GM13976 (cell line): ENCODE data around the gene FBXO21.
"Not testable (repeated sequence)": the region's sequence is repeated elsewhere in the genome, so short reads cannot be mapped to it uniquely, and the experiment has no call there.

ENCODE experiments used
- DNase-seq: peaks from one replicate; pipeline ENCODE4 v3.0.0; 2012; ENCODE audit warnings: low spot score
- in situ Hi-C: fragments of 300-500 bp; cut with MboI; formaldehyde crosslinking; loops from one replicate; pipeline ENCODE4 v1.12.0; 2022; ENCODE audit warnings: low sequenced_read_pairs, mixed read lengths, inconsistent platforms; ENCODE audit not compliant: unreplicated experiment
- TF ChIP-seq, protein P1 (sequence below): IDR thresholded peaks from 2 replicates; pipeline ENCODE4 v1.5.1; 2012; ENCODE audit warnings: borderline replicate concordance, mild to moderate bottlenecking; ENCODE audit not compliant: insufficient read depth; ENCODE audit errors: extremely low read depth, missing control alignments, control extremely low read depth

The FBXO21 gene

DNA sequence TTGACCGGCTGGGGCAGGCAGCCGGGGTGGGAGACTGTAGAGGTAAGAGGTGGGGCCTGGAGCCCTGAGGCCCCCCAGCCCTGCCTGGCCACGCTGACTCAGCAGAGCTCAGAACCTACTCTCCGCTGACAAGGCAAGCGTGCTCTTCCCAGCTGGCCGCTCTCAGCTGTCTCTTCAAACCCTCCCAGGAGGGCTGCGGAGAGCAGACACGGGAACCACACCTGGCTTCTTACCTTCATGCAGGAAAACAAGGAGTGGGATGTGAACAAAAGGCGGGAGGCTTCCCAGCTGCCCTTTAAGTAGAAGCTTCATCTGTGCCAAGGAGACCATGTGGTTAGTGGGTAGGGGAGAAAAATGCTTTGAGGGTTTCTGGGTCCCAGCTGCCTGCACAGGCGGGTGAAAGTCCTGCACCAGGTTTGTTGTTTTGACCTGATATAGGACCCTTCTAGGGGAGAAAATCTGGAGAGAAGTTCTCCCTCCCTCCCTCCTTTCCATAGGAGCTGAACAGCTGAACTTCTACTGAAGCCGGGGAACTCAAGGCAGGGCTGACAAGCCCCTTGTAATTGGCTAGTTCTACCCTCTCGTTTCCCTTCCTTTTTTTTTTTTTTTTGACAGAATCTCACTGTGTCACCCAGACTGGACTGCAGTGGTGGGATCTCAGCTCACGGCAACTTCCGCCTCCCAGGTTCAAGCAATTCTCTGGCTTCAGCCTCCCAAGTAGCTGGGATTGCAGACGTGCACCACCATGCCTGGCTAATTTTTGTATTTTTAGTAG is 78.3 kb downstream of the FBXO21 start:
- DNase-seq, result no peak
- TF ChIP-seq, protein P1, sequence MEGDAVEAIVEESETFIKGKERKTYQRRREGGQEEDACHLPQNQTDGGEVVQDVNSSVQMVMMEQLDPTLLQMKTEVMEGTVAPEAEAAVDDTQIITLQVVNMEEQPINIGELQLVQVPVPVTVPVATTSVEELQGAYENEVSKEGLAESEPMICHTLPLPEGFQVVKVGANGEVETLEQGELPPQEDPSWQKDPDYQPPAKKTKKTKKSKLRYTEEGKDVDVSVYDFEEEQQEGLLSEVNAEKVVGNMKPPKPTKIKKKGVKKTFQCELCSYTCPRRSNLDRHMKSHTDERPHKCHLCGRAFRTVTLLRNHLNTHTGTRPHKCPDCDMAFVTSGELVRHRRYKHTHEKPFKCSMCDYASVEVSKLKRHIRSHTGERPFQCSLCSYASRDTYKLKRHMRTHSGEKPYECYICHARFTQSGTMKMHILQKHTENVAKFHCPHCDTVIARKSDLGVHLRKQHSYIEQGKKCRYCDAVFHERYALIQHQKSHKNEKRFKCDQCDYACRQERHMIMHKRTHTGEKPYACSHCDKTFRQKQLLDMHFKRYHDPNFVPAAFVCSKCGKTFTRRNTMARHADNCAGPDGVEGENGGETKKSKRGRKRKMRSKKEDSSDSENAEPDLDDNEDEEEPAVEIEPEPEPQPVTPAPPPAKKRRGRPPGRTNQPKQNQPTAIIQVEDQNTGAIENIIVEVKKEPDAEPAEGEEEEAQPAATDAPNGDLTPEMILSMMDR, result no peak
- in situ Hi-C loops, result loop anchor here (10.0 kb wide), 2 partner anchors 87 to 407 kb away; no protein-coding TSS in a partner anchor

DNA sequence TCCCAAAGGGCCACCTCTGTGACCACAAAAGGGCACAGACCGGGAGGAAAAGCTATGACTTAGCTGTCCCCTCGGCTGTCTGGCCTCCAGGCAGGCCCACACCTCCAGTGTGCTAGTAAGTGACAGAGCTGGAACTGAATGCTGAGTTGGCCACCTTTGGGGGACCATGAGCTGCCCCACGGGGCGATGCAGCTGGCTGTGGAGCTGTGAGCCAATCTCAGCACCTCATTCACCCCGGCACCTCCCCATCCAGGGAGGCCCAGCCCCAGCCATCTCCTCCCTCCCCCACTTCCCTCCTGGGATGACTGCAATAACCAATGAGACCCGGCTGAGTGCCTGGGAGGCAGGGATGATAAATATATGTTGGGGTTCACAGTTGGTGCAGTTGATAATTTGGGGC is 78.9 kb downstream of the FBXO21 start:
- TF ChIP-seq, protein P1, result no peak
- in situ Hi-C loops, result loop anchor here (10.0 kb wide), 2 partner anchors 87 to 407 kb away; no protein-coding TSS in a partner anchor
- DNase-seq, result no peak

DNA sequence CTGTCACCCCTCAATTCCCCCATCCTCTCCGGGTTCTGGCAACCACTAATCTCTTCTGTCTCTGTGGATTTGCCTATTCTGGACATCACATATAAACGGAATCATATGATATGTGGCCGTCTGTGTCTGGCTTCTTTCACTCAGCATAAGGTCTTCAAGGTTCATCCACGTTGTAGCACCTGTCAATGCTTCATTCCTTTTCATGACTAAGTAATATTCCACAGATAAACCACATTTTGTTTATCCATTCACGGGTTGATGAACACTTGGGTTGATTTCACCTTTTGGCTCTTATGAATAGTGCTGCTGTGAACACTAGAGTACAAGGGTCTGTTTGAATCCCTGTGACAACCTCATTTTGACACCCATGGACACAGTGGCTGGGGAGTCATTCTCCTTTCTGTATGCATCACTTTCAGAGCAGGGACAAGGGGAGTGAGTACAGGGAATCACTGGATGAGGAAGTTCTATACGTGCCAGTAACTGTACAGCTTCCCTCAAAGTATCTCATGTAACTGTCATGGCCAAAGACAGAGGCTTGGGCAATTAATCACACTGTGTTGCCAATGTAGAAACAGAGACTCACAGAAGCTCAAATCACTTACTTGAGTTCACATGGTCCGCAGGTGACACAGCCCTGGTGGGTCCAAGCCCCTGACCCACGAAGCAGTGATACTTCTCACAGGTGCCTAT is 80.2 kb downstream of the FBXO21 start:
- in situ Hi-C loops, result loop anchor here (10.0 kb wide), 2 partner anchors 85 to 405 kb away; no protein-coding TSS in a partner anchor
- no peak for DNase-seq
- TF ChIP-seq, protein P1, result no peak

DNA sequence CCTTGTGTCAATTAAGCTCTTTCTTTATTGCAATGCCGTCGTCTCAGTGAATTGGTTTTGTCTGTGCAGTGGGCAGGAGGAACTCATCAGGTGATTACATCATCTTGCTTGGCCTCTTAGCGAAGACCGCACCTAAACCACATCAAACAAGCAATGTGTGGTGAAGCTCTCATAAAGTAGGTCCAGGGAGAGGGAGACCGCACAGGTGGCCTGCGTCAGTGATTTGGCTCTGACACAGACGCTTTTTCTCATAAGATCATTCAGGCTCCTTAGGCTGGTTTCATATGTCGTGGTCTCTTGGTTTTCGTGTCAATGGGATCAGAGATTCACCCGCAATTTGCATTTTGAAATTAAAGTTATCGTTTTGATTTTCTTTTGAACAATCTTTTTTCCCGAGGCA is 84.4 kb downstream of the FBXO21 start:
- no peak for DNase-seq

DNA sequence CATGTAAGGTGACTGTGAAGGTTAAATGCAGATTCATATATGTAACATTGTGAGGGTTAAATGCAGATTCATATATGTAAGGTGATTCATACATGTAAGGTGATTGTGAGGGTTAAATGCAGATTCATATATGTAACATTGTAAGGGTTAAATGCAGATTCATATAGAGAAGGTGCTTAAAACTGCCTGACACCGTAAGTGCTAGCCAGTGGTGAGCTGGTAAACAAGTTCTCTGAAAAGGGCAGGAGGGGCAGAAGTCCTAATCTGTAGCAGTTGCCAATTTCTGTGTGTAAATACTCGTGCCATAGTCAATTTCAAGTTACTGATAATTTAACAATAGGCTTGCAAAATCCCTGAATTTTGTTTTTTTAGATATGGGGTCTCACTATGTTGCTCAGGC is 86.3 kb downstream of the FBXO21 start:
- DNase-seq, in situ Hi-C loops: not testable (repeated sequence)

More for the DNA sequence above, 84.4 kb downstream of the FBXO21 start:
- TF ChIP-seq, protein P1, result no peak
- in situ Hi-C loops, result no loop called here

GRCh38 chr12:117102800-117103181 is 87.5 kb downstream of the FBXO21 start:
- no peak for DNase-seq
- TF ChIP-seq, protein P1, result no peak
- in situ Hi-C loops, result no loop called here
